ENCODE data around the gene TAF6.

TAF6 gene

GRCh38 chr7:100122067-100122466 lies 2.9 kb upstream of the TAF6 start:
- no peak for DNase-seq (ENCODE audit: low read depth)

- no peak for DNase-seq (ENCODE audit: low read depth)
Observed at GRCh38 chr7:100120733-100121036, 1.5 kb upstream of the TAF6 start.

GRCh38 chr7:100119970-100120732 lies 993 bp upstream of the TAF6 start:
- peak; percentile 57 for DNase-seq (ENCODE audit: low read depth)

GRCh38 chr7:100118388-100119071 lies 628 bp downstream of the TAF6 start:
- no peak for DNase-seq (ENCODE audit: low read depth)

GRCh38 chr7:100115026-100115425 lies 4.1 kb downstream of the TAF6 start:
- DNase-seq (ENCODE audit: low read depth): no peak

GRCh38 chr7:100111914-100112313 lies 7.2 kb downstream of the TAF6 start:
- no peak for DNase-seq (ENCODE audit: low read depth)

- no peak for DNase-seq (ENCODE audit: low read depth)
Observed at GRCh38 chr7:100111156-100111555, 8.0 kb downstream of the TAF6 start.

- DNase-seq (ENCODE audit: low read depth): no peak
Observed at GRCh38 chr7:100109521-100110163, 9.5 kb downstream of the TAF6 start.

- DNase-seq (ENCODE audit: low read depth): no peak
Observed at GRCh38 chr7:100107890-100108289, 11.3 kb downstream of the TAF6 start.

- DNase-seq (ENCODE audit: low read depth): no peak
Observed at GRCh38 chr7:100107125-100107737, 11.9 kb downstream of the TAF6 start.

GRCh38 chr7:100106633-100107032 lies 12.5 kb downstream of the TAF6 start:
- no peak for DNase-seq (ENCODE audit: low read depth)

GRCh38 chr7:100105534-100105933 lies 13.6 kb downstream of the TAF6 start:
- no peak for DNase-seq (ENCODE audit: low read depth)

GRCh38 chr7:100102950-100103840 lies 16.0 kb downstream of the TAF6 start:
- no peak for DNase-seq (ENCODE audit: low read depth)

- peak; percentile 97 for DNase-seq (ENCODE audit: low read depth)
Observed at GRCh38 chr7:100101016-100101862, 17.9 kb downstream of the TAF6 start, which contains the start of the genes AP4M1 and MCM7. AP4M1 (plus strand) TSS chr7:100101643; CDS start chr7:100101715, 72 bp downstream. MCM7 (minus strand) TSS chr7:100101397; CDS start chr7:100101294, 103 bp downstream.

GRCh38 chr7:100100420-100101015 lies 18.6 kb downstream of the TAF6 start:
- DNase-seq (ENCODE audit: low read depth): peak; percentile 86

GRCh38 chr7:100099452-100099851 lies 19.7 kb downstream of the TAF6 start:
- no peak for DNase-seq (ENCODE audit: low read depth)

- DNase-seq (ENCODE audit: low read depth): no peak
Observed at GRCh38 chr7:100098913-100099312, 20.2 kb downstream of the TAF6 start.

GRCh38 chr7:100095704-100096103 lies 23.5 kb downstream of the TAF6 start:
- DNase-seq (ENCODE audit: low read depth): no peak

- no peak for DNase-seq (ENCODE audit: low read depth)
Observed at GRCh38 chr7:100095289-100095688, 23.9 kb downstream of the TAF6 start.

GRCh38 chr7:100093925-100094486 lies 25.2 kb downstream of the TAF6 start:
- no peak for DNase-seq (ENCODE audit: low read depth)
